KG1 (cell line): ENCODE data around the gene BFSP1.

Source experiments
- DNase-seq: peaks from one replicate; lab custom pipeline; 2025; lab: John Stamatoyannopoulos, UW

The BFSP1 gene

GRCh38 chr20:17497821-17498580 lies 33.2 kb downstream of the BFSP1 start:
- DNase-seq, result no peak

GRCh38 chr20:17495826-17496225 lies 35.4 kb downstream of the BFSP1 start:
- no peak for DNase-seq

GRCh38 chr20:17494201-17494600 lies 37.0 kb downstream of the BFSP1 start:
- DNase-seq, result no peak

- no peak for DNase-seq
Measured at GRCh38 chr20:17493173-17493572, 38.0 kb downstream of the BFSP1 start.

- no peak for DNase-seq
Measured at GRCh38 chr20:17491488-17491887, 39.7 kb downstream of the BFSP1 start.

GRCh38 chr20:17491041-17491440 lies 40.1 kb downstream of the BFSP1 start:
- no peak for DNase-seq

GRCh38 chr20:17490501-17490900 lies 40.7 kb downstream of the BFSP1 start:
- no peak for DNase-seq

GRCh38 chr20:17488916-17489600 lies 42.1 kb downstream of the BFSP1 start:
- no peak for DNase-seq

GRCh38 chr20:17485017-17485416 lies 46.2 kb downstream of the BFSP1 start:
- DNase-seq, result no peak

GRCh38 chr20:17482536-17482935 lies 48.6 kb downstream of the BFSP1 start:
- no peak for DNase-seq

GRCh38 chr20:17481661-17482060 lies 49.5 kb downstream of the BFSP1 start:
- DNase-seq, result no peak

- DNase-seq, result no peak
Measured at GRCh38 chr20:17480696-17481095, 50.5 kb downstream of the BFSP1 start.

- no peak for DNase-seq
Measured at GRCh38 chr20:17479063-17479657, 52.0 kb downstream of the BFSP1 start.

- DNase-seq, result no peak
Measured at GRCh38 chr20:17473659-17474058, 57.5 kb downstream of the BFSP1 start.

- no peak for DNase-seq
Measured at GRCh38 chr20:17471606-17472187, 59.5 kb downstream of the BFSP1 start.

- DNase-seq, result no peak
Measured at GRCh38 chr20:17470973-17471372, 60.2 kb downstream of the BFSP1 start.

- DNase-seq, result no peak
Measured at GRCh38 chr20:17470521-17470920, 60.7 kb downstream of the BFSP1 start.

- no peak for DNase-seq
Measured at GRCh38 chr20:17469246-17470030, 61.7 kb downstream of the BFSP1 start.

GRCh38 chr20:17468073-17468840 lies 62.9 kb downstream of the BFSP1 start:
- DNase-seq, result no peak

- no peak for DNase-seq
Measured at GRCh38 chr20:17467120-17467655, 64.0 kb downstream of the BFSP1 start.

GRCh38 chr20:17466641-17467040 lies 64.5 kb downstream of the BFSP1 start:
- DNase-seq, result no peak
